ENCODE measurements around the gene RBMS3. TPM values are rescaled to one million over a fixed set of nuclear protein-coding genes. Genes with fewer than 3 reads are reported as not detected.
A peak's percentile ranks its signal among the peaks of the same experiment; 100 is the strongest.
"Not testable (repeated sequence)": the region's sequence is repeated elsewhere in the genome, so short reads cannot be mapped to it uniquely, and the experiment has no call there.

RBMS3 gene
- total RNA-seq, 1 donor from 2014 or later: 65.1 TPM

DNA sequence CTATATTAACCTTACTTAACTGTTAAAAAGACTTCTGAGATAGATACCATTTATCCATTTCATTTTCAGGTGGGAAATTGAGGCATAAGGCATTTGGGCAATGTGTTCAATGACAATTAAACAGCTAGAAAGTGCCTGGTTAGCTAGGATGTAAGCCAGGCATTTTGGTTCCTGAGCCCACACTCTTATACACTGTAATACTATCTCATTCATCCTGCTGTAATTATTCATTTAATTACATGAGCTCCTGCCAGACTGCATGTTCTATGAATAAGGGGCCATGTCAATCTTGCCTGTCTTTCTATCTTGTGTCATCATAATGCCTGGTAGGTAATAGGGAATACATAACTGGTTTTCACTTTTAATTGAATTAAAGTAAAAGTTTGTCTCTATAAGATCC lies 74.0 kb downstream of the RBMS3 start:
- no peak overlapping the region for H3K4me3 Mint-ChIP-seq (ENCODE audit: unreplicated experiment)
- DNase-seq: no peak
- no peaks in the 10 kb centered on the region for H3K27me3 Mint-ChIP-seq (ENCODE audit: unreplicated experiment)
- no peaks in the 10 kb centered on the region for H3K4me1 Mint-ChIP-seq (ENCODE audit: low read depth, unreplicated experiment)
- no peaks in the 10 kb centered on the region for H3K9me3 Mint-ChIP-seq (ENCODE audit: unreplicated experiment)
- TF ChIP-seq, protein P1, sequence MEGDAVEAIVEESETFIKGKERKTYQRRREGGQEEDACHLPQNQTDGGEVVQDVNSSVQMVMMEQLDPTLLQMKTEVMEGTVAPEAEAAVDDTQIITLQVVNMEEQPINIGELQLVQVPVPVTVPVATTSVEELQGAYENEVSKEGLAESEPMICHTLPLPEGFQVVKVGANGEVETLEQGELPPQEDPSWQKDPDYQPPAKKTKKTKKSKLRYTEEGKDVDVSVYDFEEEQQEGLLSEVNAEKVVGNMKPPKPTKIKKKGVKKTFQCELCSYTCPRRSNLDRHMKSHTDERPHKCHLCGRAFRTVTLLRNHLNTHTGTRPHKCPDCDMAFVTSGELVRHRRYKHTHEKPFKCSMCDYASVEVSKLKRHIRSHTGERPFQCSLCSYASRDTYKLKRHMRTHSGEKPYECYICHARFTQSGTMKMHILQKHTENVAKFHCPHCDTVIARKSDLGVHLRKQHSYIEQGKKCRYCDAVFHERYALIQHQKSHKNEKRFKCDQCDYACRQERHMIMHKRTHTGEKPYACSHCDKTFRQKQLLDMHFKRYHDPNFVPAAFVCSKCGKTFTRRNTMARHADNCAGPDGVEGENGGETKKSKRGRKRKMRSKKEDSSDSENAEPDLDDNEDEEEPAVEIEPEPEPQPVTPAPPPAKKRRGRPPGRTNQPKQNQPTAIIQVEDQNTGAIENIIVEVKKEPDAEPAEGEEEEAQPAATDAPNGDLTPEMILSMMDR (IDR thresholded peaks at IDR 0.05; ENCODE audit: partially characterized antibody, unreplicated experiment): no peak
- H3K27ac Mint-ChIP-seq (ENCODE audit: unreplicated experiment): no peak overlapping the region
- H3K36me3 Mint-ChIP-seq (ENCODE audit: unreplicated experiment): no peaks in the 10 kb centered on the region

DNA sequence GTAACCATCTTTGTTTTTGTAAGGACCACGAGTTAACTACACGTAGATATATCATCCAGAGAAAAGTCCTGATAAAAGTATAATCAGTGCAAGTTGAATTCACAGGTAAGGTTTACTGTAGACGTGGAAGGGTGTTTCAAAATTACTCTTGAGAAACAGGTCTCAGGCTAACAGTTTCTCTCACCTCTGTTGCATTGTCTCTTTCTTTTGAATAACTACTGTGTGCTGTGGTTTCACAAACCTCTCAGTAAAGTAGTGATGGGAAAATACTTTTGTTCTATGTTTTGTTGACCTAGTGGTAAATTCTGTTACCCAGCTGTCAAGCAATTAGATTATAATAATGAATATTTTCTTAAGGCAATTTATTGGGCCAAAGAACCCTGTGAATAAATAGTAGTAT lies 75.2 kb downstream of the RBMS3 start:
- TF ChIP-seq, protein P1 (IDR thresholded peaks at IDR 0.05; ENCODE audit: partially characterized antibody, unreplicated experiment): no peak
- Mint-ChIP-seq H3K27me3 (ENCODE audit: unreplicated experiment) (peaks cover 2% of the 10 kb centered on the region), H3K9me3 (ENCODE audit: unreplicated experiment) (no peaks in the 10 kb centered on the region), H3K36me3 (ENCODE audit: unreplicated experiment) (no peaks in the 10 kb centered on the region), H3K27ac (ENCODE audit: unreplicated experiment) (no peak overlapping the region), H3K4me3 (ENCODE audit: unreplicated experiment) (no peak overlapping the region), H3K4me1 (ENCODE audit: low read depth, unreplicated experiment) (peaks cover 2% of the 10 kb centered on the region)
- no peak for DNase-seq

DNA sequence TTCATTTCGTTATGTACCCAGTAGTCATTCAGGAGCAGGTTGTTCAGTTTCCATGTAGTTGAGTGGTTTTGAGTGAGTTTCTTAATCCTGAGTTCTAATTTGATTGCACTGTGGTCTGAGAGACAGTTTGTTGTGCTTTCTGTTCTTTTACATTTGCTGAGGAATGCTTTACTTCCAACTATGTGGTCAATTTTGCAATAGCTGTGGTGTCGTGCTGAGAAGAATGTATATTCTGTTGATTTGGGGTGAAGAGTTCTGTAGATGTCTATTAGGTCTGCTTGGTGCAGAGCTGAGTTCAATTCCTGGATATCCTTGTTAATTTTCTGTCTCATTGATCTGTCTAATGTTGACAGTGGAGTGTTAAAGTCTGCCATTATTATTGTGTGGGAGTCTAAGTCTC lies 79.4 kb downstream of the RBMS3 start:
- H3K9me3 Mint-ChIP-seq (ENCODE audit: unreplicated experiment); H3K4me3 Mint-ChIP-seq (ENCODE audit: unreplicated experiment); H3K36me3 Mint-ChIP-seq (ENCODE audit: unreplicated experiment); H3K4me1 Mint-ChIP-seq (ENCODE audit: low read depth, unreplicated experiment); H3K27me3 Mint-ChIP-seq (ENCODE audit: unreplicated experiment); DNase-seq: not testable (repeated sequence)
- peak overlapping the region; percentile 0 for H3K27ac Mint-ChIP-seq (ENCODE audit: unreplicated experiment)

DNA sequence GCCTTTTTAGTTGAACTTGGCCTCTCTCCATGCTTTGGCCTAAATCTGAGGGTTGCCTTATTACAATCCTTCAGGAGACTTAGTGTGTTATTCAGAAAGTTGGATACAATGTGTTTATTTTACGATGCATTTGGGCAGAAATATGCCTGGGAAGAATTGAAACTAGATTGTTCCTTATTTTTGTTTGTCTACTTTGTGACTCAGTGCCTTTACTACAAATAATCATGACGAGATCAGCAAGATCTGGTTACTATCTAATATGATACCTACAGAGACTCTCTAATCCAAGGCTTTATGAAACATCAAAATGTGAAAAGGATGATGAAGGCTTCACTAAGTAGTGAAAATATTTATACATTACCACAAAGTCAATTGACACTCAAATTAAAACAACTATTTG lies 82.2 kb downstream of the RBMS3 start:
- Mint-ChIP-seq H3K27me3 (ENCODE audit: unreplicated experiment) (peaks cover 2% of the 10 kb centered on the region), H3K27ac (ENCODE audit: unreplicated experiment) (no peak overlapping the region)

DNA sequence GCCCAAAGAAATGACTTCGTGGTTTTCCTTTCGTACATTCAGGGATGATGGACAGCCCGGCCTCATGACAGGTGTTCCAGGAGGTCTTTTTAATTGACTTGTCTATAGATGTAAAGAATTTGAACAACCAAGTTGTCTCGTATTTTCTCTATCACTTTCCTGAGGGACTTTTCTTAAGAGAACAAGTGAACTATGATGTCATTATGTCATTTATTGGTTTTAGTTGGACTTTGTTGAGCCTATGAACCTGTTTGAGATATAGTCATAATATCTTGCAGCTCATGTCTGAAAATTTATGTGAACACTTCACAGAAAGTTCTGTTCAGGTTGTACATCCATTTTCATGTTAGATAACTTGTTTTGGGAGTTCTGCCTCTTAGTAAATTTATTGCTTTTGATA lies 89.2 kb downstream of the RBMS3 start:
- Mint-ChIP-seq H3K27me3 (ENCODE audit: unreplicated experiment) (no peaks in the 10 kb centered on the region), H3K9me3 (ENCODE audit: unreplicated experiment) (peaks cover 2% of the 10 kb centered on the region), H3K36me3 (ENCODE audit: unreplicated experiment) (no peaks in the 10 kb centered on the region), H3K4me3 (ENCODE audit: unreplicated experiment) (no peak overlapping the region), H3K27ac (ENCODE audit: unreplicated experiment) (no peak overlapping the region), H3K4me1 (ENCODE audit: low read depth, unreplicated experiment) (no peaks in the 10 kb centered on the region)
- no peak for DNase-seq
- TF ChIP-seq, protein P1 (IDR thresholded peaks at IDR 0.05; ENCODE audit: partially characterized antibody, unreplicated experiment): no peak

More for the DNA sequence above, 82.2 kb downstream of the RBMS3 start:
- no peak overlapping the region for H3K4me3 Mint-ChIP-seq (ENCODE audit: unreplicated experiment)
- TF ChIP-seq, protein P1 (IDR thresholded peaks at IDR 0.05; ENCODE audit: partially characterized antibody, unreplicated experiment): no peak
- peaks cover 2% of the 10 kb centered on the region for H3K4me1 Mint-ChIP-seq (ENCODE audit: low read depth, unreplicated experiment)
- no peak for DNase-seq
- H3K9me3 Mint-ChIP-seq (ENCODE audit: unreplicated experiment): no peaks in the 10 kb centered on the region
- H3K36me3 Mint-ChIP-seq (ENCODE audit: unreplicated experiment): no peaks in the 10 kb centered on the region
